ENCODE results near the gene USHBP1. TPM values are rescaled to one million over a fixed set of nuclear protein-coding genes. Genes with fewer than 3 reads are reported as not detected.

USHBP1 gene
- total and polyA plus RNA-seq, 2 of the 13 experiments (the other 11 are each of a cell fraction or from before 2014, with no cell fraction given), result 0.15 to 1.5 TPM

- no peak for TF ChIP-seq ZNF672 (CRISPR knock-in tag; IDR thresholded peaks at IDR 0.05)
- no peak for TF ChIP-seq RFX5 (IDR thresholded peaks at IDR 0.05; ENCODE audit: low read depth, low read length)
- TF ChIP-seq CEBPB (IDR thresholded peaks at IDR 0.05; ENCODE audit: borderline replicate concordance, low read depth, low read length), result no peak
- no peak for TF ChIP-seq ZSCAN9 (CRISPR knock-in tag; IDR thresholded peaks at IDR 0.05; ENCODE audit: borderline replicate concordance)
- TF ChIP-seq JUN (CRISPR knock-in tag; IDR thresholded peaks at IDR 0.05), result no peak
- TF ChIP-seq CREM (IDR thresholded peaks at IDR 0.05), result peak; percentile 42; the same call in 1 of the 2 replicates
- TF ChIP-seq CREM (CRISPR knock-in tag; IDR thresholded peaks at IDR 0.05), result no peak
- peak; percentile 52; the same call in 1 of the 2 replicates for TF ChIP-seq THRA (CRISPR knock-in tag; IDR thresholded peaks at IDR 0.05; ENCODE audit: borderline replicate concordance)
- no peak for TF ChIP-seq CBX5 (CRISPR knock-in tag; IDR thresholded peaks at IDR 0.05; ENCODE audit: borderline replicate concordance)
- TF ChIP-seq SIN3B (IDR thresholded peaks at IDR 0.05; ENCODE audit: low read length), result no peak
- TF ChIP-seq DZIP1 (CRISPR knock-in tag; IDR thresholded peaks at IDR 0.05), result no peak
- 0 out of 2 replicates have a peak, but pooled peaks have one; percentile 19 for TF ChIP-seq FOXK1 (CRISPR knock-in tag; IDR thresholded peaks at IDR 0.05; ENCODE audit: borderline replicate concordance, low read depth)
- TF ChIP-seq TEF (CRISPR knock-in tag; IDR thresholded peaks at IDR 0.05), result no peak
- TF ChIP-seq ZNF615 (CRISPR knock-in tag; IDR thresholded peaks at IDR 0.05; ENCODE audit: borderline replicate concordance), result no peak
- peak; percentile 39 for TF ChIP-seq FOXP4 (CRISPR knock-in tag; IDR thresholded peaks at IDR 0.05)
- 0 out of 2 replicates have a peak, but pooled peaks have one; percentile 22 for TF ChIP-seq TFDP2 (CRISPR knock-in tag; IDR thresholded peaks at IDR 0.05)
- TF ChIP-seq JARID2 (CRISPR knock-in tag; IDR thresholded peaks at IDR 0.05; ENCODE audit: insufficient replicate concordance), result no peak
- peak; percentile 64; the same call in 1 of the 2 replicates for TF ChIP-seq ZNF746 (CRISPR knock-in tag; IDR thresholded peaks at IDR 0.05)
- peak; percentile 38; the same call in 1 of the 2 replicates for TF ChIP-seq ZBTB7A (CRISPR knock-in tag; IDR thresholded peaks at IDR 0.05)
- no peak for TF ChIP-seq SMC3 (IDR thresholded peaks at IDR 0.05; ENCODE audit: low read length)
- TF ChIP-seq ZNF205 (CRISPR knock-in tag; IDR thresholded peaks at IDR 0.05), result no peak
- TF ChIP-seq ZNF432 (CRISPR knock-in tag; IDR thresholded peaks at IDR 0.05; ENCODE audit: borderline replicate concordance), result no peak
- TF ChIP-seq SIN3A (IDR thresholded peaks at IDR 0.05; ENCODE audit: borderline replicate concordance, low read depth, low read length), result no peak
These were observed 24.3 kb downstream of the USHBP1 start (continued) for GRCh38 chr19:17240062-17240752.

Measured in HepG2 (cell line).